ENCODE data around the gene TNS3. TPM values are rescaled to one million over a fixed set of nuclear protein-coding genes. Genes with fewer than 3 reads are reported as not detected.

Gene TNS3
- total RNA-seq, 1 experiment from 2014 or later: 9.5 TPM

GRCh38 chr7:47610506-47611044 is 28.7 kb upstream of the TNS3 start:
- Histone ChIP-seq H3K18ac (ENCODE audit: insufficient read length, low read depth, low read length) (no peak overlapping the region), H3K4me1 (ENCODE audit: insufficient read depth, low read length) (no peaks in the 10 kb centered on the region), H3K27me3 (ENCODE audit: insufficient read depth, low read length) (no peaks in the 10 kb centered on the region), H4K8ac (replicated peaks; ENCODE audit: insufficient read length, low read depth, low read length) (no peak overlapping the region), H3K23ac (ENCODE audit: insufficient read length, low read depth, low read length) (no peak overlapping the region), H2BK15ac (ENCODE audit: low read depth, low read length) (no peak overlapping the region), H2AK5ac (ENCODE audit: insufficient read length, low read length) (no peak overlapping the region), H3K4ac (ENCODE audit: low read depth, low read length) (no peak overlapping the region), H3K27ac (ENCODE audit: insufficient read length, low read depth, low read length) (no peak overlapping the region), H3K9me3 (ENCODE audit: control insufficient read depth, low read depth, low read length) (no peaks in the 10 kb centered on the region), H4K5ac (ENCODE audit: insufficient read length, low read depth, low read length) (no peak overlapping the region), H4K91ac (ENCODE audit: insufficient read length, low read depth, low read length) (no peak overlapping the region), H2BK120ac (ENCODE audit: low read depth, low read length, poor library complexity, severe bottlenecking) (no peak overlapping the region), H2BK20ac (ENCODE audit: low read depth, low read length, poor library complexity, severe bottlenecking) (no peak overlapping the region), H3T11ph (ENCODE audit: low read length) (no peak overlapping the region), H3K79me2 (ENCODE audit: insufficient read depth, low read length) (no peaks in the 10 kb centered on the region), H4K20me1 (ENCODE audit: control insufficient read depth, insufficient read depth, insufficient read length) (no peaks in the 10 kb centered on the region), H3K23me2 (ENCODE audit: insufficient read length, low read depth, low read length, poor library complexity, severe bottlenecking) (no peaks in the 10 kb centered on the region), H2AFZ (ENCODE audit: low read length) (no peak overlapping the region), H3K79me1 (ENCODE audit: insufficient read depth, low read depth, low read length, poor library complexity, severe bottlenecking) (no peaks in the 10 kb centered on the region), H3K56ac (ENCODE audit: insufficient read length, low read depth, low read length) (no peak overlapping the region), H3K14ac (ENCODE audit: insufficient read depth, low read length) (no peak overlapping the region), H2BK12ac (ENCODE audit: insufficient read length, low read depth, low read length) (no peak overlapping the region), H2BK5ac (ENCODE audit: insufficient read length, low read length) (no peak overlapping the region), H3K9ac (ENCODE audit: extremely low read depth, insufficient read length, low read length) (no peak overlapping the region), H3K4me2 (ENCODE audit: insufficient read depth, insufficient read length, low read length) (no peak overlapping the region)
- no peak for DNase-seq
- WGBS (ENCODE audit: extremely low coverage, insufficient read length, low lambda C conversion rate): no CpG with 5 or more reads among the region's 4 CpGs
- no peaks in the 10 kb centered on the region for H3K9me3 Mint-ChIP-seq
- peaks cover 4% of the 10 kb centered on the region for H3K27me3 Mint-ChIP-seq (ENCODE audit: low read depth)
- H3K36me3 Mint-ChIP-seq (ENCODE audit: insufficient read depth in 1 of 3, low read depth in 3 of 3): no peaks in the 10 kb centered on the region
- TF ChIP-seq, protein P1, sequence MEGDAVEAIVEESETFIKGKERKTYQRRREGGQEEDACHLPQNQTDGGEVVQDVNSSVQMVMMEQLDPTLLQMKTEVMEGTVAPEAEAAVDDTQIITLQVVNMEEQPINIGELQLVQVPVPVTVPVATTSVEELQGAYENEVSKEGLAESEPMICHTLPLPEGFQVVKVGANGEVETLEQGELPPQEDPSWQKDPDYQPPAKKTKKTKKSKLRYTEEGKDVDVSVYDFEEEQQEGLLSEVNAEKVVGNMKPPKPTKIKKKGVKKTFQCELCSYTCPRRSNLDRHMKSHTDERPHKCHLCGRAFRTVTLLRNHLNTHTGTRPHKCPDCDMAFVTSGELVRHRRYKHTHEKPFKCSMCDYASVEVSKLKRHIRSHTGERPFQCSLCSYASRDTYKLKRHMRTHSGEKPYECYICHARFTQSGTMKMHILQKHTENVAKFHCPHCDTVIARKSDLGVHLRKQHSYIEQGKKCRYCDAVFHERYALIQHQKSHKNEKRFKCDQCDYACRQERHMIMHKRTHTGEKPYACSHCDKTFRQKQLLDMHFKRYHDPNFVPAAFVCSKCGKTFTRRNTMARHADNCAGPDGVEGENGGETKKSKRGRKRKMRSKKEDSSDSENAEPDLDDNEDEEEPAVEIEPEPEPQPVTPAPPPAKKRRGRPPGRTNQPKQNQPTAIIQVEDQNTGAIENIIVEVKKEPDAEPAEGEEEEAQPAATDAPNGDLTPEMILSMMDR (conservative IDR thresholded peaks at IDR 0.05): no peak
- peaks cover 0 to 8% of the 10 kb centered on the region in 2 experiments; a peak in 1 of 4 replicates for H3K4me1 Mint-ChIP-seq
- H3K27ac Mint-ChIP-seq: no peak overlapping the region
- H3K4me3 Mint-ChIP-seq: no peak overlapping the region
